ENCODE data around the gene AHSG.

GRCh38 chr3:186621894-186622650, 9.2 kb downstream of the AHSG start:
- TF ChIP-seq CTCF (IDR thresholded peaks at IDR 0.05 in 2 of 3, conservative IDR thresholded peaks at IDR 0.05 in 1 of 3; ENCODE audit: borderline replicate concordance in 1 of 3, insufficient read depth in 1 of 3, low read depth in 2 of 3, low read length in 2 of 3) (no peak), EZH2 (IDR thresholded peaks at IDR 0.05) (no peak), YY1 (IDR thresholded peaks at IDR 0.05; ENCODE audit: extremely low read depth, insufficient replicate concordance, low read depth, low read length) (no peak), POLR2AphosphoS5 (IDR thresholded peaks at IDR 0.05; ENCODE audit: low read depth, low read length) (no peak)

All from HCT116 (cell line).